HL-60 (cell line): Measurements from ENCODE around the gene ITPRID1.

Experiments used
- CTCF ChIP-seq: IDR thresholded peaks from one replicate; pipeline ENCODE4 v1.5.1; 2011; ENCODE audit warnings: low read length, control low read depth, inconsistent platforms; ENCODE audit not compliant: insufficient read depth
- GABPA ChIP-seq: IDR thresholded peaks from 2 replicates; pipeline ENCODE4 v1.6.1; 2012; ENCODE audit warnings: low read depth
- POLR2AphosphoS5 ChIP-seq: IDR thresholded peaks from 2 replicates; pipeline ENCODE4 v1.6.1; 2012; ENCODE audit warnings: low read depth
- SPI1 ChIP-seq: IDR thresholded peaks from 2 replicates; pipeline ENCODE4 v1.6.1; 2012; ENCODE audit warnings: low read depth, mild to moderate bottlenecking, borderline replicate concordance
- TF ChIP-seq, protein P1 (sequence below): IDR thresholded peaks from 2 replicates; pipeline ENCODE4 v1.6.1; 2012; ENCODE audit warnings: low read depth; ENCODE audit not compliant: insufficient replicate concordance

- TF ChIP-seq POLR2AphosphoS5, result no peak
- no peak for TF ChIP-seq CTCF
- TF ChIP-seq, protein P1, sequence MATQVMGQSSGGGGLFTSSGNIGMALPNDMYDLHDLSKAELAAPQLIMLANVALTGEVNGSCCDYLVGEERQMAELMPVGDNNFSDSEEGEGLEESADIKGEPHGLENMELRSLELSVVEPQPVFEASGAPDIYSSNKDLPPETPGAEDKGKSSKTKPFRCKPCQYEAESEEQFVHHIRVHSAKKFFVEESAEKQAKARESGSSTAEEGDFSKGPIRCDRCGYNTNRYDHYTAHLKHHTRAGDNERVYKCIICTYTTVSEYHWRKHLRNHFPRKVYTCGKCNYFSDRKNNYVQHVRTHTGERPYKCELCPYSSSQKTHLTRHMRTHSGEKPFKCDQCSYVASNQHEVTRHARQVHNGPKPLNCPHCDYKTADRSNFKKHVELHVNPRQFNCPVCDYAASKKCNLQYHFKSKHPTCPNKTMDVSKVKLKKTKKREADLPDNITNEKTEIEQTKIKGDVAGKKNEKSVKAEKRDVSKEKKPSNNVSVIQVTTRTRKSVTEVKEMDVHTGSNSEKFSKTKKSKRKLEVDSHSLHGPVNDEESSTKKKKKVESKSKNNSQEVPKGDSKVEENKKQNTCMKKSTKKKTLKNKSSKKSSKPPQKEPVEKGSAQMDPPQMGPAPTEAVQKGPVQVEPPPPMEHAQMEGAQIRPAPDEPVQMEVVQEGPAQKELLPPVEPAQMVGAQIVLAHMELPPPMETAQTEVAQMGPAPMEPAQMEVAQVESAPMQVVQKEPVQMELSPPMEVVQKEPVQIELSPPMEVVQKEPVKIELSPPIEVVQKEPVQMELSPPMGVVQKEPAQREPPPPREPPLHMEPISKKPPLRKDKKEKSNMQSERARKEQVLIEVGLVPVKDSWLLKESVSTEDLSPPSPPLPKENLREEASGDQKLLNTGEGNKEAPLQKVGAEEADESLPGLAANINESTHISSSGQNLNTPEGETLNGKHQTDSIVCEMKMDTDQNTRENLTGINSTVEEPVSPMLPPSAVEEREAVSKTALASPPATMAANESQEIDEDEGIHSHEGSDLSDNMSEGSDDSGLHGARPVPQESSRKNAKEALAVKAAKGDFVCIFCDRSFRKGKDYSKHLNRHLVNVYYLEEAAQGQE, result no peak
- no peak for TF ChIP-seq GABPA
- TF ChIP-seq SPI1, result no peak
Measured at GRCh38 chr7:31583942-31584341, 70.1 kb downstream of the ITPRID1 start.
